ENCODE results near the gene STXBP6.

Gene STXBP6

GRCh38 chr14:25052921-25053320 is 3.0 kb upstream of the STXBP6 start:
- H3K4me3 ChIP-seq (ENCODE audit: low read depth, low read length) = no peak overlapping the region
- no peak for TF ChIP-seq CTCF (IDR thresholded peaks at IDR 0.05; ENCODE audit: borderline replicate concordance, insufficient read depth, low read depth, low read length)

DNA sequence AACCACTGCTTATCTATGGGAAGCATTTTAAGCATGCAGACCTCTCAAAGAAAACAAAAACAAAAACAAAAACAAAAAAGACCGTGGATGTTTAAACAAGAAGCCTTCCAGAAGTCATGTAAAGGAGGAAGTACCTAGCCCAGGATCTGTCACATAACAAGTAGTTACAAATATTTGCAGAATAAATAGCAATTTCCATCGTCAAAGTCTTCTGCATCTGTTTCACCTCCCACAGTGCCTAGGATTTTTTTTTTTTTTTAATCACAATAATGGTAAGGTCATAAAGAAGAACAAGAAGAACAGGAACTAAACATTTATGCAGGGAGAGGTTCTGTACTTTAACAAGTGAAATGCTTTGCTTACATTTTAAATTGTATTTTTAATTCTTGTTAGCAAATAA is 2.4 kb upstream of the STXBP6 start:
- no peak overlapping the region for H3K4me3 ChIP-seq (ENCODE audit: low read depth, low read length)
- TF ChIP-seq CTCF (IDR thresholded peaks at IDR 0.05; ENCODE audit: borderline replicate concordance, insufficient read depth, low read depth, low read length) = no peak

GRCh38 chr14:25050269-25051150 is 563 bp upstream of the STXBP6 start:
- H3K4me3 ChIP-seq (ENCODE audit: low read depth, low read length) = no peak overlapping the region
- no peak for TF ChIP-seq CTCF (IDR thresholded peaks at IDR 0.05; ENCODE audit: borderline replicate concordance, insufficient read depth, low read depth, low read length)

- H3K4me3 ChIP-seq (ENCODE audit: low read depth, low read length) = no peak overlapping the region
- no peak for TF ChIP-seq CTCF (IDR thresholded peaks at IDR 0.05; ENCODE audit: borderline replicate concordance, insufficient read depth, low read depth, low read length)
Observed at GRCh38 chr14:25049093-25049567, 817 bp downstream of the STXBP6 start.

DNA sequence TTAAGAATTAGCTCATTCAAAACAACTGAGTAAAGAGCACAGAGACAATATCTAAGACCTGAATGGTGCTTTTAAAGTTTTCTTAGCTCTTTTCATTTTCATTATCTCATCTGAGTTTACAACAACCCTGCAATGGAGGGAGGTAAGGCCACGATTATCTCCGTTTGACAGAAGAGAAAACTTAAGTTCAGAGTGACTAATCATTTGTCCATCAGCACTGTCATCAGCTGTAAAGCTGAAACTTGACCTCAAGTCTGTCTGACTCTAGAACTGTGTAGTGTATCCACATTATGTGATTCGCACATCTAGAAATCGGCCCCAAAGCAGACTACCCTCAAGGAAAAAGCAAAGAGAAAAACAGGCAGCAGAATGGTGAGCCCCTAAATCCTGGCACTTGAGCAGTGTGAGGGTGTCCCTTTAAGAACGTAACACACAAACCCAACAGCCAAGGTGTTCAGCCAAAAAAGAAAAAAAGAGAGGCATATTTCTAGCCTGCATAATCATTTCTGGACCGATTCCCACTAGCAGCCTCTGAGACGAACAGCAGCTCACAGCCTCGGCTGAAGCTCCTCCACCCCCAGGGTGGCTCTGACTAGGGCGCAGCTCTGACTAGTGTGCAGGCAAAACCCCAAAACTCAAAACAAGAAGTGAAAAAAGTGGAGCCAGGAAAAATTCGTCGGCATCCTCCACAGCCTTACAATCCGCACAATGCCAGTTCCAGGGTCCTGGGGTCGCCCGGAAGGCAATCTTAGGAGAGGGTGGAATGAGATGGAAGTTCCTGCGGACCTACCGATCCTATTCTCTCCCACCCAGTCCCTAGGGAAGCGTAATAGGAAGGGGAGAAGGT is 1.6 kb downstream of the STXBP6 start:
- TF ChIP-seq CTCF (IDR thresholded peaks at IDR 0.05; ENCODE audit: borderline replicate concordance, insufficient read depth, low read depth, low read length) = no peak
- H3K4me3 ChIP-seq (ENCODE audit: low read depth, low read length) = no peak overlapping the region

DNA sequence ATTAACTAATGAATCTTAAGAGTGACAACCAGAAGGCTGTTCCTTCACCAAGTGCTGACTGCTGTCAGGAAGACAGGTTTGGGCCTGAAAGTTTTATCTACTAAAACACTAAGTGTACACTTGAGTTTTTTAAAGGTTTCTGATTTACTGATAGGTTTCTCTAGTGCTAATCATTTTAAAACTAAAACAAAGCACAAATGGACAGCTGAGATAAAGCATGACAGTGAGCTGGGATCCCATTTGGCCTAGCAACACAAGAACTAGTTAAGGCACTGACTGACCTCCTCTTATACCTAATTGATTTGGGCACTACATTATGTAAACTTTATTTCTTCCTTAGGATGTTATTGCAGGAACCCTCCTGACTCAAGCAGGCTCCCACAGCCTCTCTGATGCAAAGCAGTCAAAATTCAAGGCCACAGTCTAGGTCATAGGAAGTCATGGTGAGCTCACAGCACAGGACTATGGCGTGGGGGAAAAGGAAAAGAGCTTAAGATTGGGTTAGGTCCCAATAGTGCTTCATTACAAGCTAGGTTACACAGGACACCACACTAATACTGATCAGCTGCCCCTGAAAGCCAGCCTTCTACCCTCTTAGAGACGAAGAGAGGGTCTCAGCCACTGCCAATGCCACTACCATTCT is 3.5 kb downstream of the STXBP6 start:
- TF ChIP-seq CTCF (IDR thresholded peaks at IDR 0.05; ENCODE audit: borderline replicate concordance, insufficient read depth, low read depth, low read length) = no peak
- no peak overlapping the region for H3K4me3 ChIP-seq (ENCODE audit: low read depth, low read length)

All from GM12875 (cell line).